GM18858 (cell line): ENCODE measurements around the gene GPC5.

Source experiments
- ATAC-seq: cut with Tn5 transposase; IDR thresholded peaks from one replicate; pipeline ENCODE4 v1.9.1; 2021; ENCODE audit not compliant: unreplicated experiment

The GPC5 gene

DNA sequence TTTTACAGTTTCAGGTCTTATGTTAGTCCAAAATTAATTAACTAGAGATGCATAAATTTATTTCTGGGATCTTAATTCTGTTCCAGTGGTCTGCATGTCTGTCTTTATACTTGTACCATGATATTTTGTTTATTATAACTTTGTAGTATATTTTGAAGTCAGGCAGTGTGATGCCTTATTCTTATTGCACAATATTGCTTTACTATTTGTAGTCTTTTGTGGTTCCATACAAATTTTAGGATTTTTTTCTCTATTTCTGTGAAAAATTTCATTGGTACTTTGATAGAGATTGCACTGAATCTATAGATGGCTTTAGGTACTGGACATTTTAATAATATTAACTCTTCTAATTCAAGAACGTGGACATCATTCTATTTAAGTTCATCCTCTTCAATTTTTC, 304.0 kb downstream of the GPC5 start:
- ATAC-seq: no peak

DNA sequence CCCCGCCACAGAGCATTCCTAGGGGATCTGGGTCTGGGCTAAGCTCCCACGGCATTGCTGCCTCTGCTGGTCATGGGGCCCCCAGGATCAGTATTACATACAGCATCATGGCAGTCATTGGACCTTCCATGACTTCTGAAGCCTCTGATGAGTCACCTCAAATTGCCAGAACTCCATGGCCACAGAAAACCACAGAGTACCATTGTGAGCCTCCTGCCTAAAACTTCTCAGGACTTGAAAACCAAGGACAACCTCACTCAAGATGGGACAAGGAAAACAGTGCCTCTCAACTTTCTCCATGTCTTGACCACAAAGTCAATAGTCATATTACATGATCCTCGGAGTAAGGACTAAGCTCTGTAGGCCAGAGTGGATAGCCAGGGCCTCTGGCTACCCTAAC, 306.0 kb downstream of the GPC5 start:
- ATAC-seq: no peak

DNA sequence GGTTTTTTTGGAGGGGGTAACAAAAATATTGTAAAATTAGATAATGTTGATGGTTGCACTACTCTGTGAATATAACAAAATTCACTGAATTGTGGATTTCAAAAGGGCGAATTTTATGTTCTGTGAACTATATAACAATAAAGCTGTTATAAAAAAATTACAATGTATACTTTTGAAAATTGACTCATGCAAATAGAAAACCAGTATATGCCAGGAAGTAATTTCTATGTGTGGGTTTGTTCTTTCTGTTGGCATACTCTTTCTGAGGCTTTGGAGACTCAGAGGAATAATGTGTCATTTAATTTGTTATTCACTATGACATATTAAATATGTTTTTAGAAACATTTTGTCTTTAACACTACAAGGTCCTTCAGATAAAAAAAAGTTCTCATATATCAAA, 310.1 kb downstream of the GPC5 start:
- ATAC-seq: no peak

DNA sequence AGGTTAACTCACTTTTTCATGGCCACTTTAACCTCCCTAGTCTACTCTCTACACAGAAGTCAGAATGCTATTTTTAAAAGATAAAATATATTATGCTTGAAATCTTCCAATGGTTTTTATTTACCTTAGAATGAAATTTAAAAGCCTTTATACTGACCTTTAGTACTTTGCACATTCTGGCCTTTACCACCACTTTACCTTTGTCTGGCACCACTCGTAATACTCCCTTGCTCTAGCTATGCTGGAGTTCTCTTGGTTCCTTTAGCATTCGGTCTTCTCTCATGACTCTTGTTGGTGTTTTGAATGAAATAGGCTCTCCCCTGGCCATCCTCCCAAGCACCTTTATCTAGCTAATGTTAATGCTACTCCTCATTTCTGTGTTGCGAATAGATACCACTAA, 310.8 kb downstream of the GPC5 start:
- ATAC-seq: no peak

DNA sequence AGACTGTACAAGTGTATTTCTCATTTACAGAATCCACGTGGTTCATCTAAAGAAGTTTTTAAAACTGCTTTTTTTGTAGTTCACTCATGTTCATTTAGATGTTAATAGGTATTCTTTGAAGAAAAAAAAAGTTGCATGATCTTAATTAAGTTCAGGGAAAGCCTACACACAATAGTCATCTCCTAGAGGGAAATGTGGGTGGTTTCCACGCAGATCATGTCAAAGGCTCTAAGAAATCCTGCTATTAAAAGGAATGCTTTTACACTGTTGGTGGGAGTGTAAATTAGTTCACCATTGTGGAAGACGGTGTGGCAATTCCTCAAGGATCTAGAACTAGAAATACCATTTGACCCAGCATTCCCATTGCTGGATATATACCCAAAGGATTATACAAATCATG, 312.3 kb downstream of the GPC5 start:
- ATAC-seq: no peak

DNA sequence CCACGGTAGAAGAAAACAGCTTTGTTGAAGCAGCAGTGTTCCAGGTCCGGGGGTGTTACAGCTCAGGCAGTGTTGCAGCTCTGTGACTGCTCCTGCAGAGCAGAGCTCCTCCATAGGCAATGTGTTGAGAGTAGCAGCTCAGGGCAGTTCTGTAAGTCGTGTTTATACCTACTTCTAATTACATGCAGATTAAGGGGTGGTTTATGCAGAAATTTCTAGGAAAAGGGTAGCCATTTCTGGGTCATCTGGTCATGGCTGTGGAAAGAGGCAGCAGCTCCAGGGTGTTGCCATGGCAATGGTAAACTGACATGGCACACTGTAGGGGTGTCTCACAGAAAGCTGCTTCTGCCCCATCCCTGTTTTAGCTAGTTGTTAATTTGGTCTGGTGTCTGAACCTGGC, 316.4 kb downstream of the GPC5 start:
- no peak for ATAC-seq

DNA sequence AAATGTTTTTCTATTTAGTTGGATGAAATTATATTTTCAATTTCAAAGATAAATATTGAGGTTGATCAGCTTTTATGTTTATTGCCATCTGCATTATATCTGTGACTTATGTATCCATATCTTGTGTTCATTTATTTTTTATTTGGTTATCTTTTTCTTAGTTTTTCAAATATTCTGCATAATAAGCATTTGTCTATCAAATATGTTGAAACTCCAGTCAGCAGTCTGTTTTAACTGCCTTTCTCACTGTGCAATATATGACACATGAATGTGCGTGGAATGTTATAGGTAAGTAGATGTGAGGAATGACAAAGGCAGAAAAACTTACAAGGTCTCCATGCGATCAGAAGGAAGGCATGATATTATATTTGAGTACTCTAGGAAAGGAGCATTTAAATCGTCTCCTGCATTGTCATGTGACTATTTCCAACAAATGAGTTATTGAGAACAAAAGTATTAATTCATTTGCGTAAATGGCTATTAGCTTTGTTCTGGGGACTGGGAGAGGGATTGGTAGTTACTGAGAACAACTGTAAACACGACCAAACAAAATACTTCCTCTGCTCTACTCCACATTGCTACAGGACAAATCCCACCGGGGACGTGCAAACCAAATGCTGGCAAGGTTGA, 318.1 kb downstream of the GPC5 start:
- ATAC-seq: no peak

DNA sequence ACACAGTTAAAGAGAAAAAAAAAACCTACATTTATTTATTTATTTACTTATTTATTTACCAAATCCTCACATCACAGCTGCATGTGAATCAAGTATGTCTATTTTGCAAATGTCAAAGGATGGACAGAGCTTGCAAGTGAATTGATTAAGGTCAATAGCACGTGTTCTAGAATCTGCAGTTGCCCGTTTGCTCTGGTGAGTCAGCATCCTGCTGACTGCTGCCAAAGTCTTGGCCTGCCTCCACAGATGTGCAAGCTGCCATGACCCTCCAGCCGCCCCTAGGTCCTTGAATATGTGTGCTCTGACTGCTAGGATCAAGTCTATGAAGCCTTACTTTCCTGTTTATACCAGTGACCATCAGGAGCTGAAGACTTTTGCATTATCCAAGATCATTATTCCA, 320.6 kb downstream of the GPC5 start:
- no peak for ATAC-seq

DNA sequence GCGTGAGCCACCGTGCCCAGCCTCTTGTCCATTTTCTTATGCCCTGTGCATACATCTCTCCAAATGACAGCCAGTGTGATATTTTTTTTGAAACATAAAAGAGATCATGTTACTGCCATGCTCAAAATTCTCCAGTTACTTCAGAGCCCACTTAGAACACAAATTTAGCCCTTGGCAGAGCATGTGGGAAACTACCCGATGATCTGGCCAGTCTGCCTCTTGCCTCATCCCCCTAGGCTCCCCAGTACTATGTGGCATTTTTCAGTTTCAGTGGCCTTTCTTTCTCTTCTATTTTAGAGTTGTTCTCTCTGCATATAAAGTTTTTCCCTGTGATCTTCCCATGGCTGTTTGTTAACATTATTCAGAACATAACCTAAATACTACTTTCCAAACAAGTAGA, 323.0 kb downstream of the GPC5 start:
- ATAC-seq: no peak

DNA sequence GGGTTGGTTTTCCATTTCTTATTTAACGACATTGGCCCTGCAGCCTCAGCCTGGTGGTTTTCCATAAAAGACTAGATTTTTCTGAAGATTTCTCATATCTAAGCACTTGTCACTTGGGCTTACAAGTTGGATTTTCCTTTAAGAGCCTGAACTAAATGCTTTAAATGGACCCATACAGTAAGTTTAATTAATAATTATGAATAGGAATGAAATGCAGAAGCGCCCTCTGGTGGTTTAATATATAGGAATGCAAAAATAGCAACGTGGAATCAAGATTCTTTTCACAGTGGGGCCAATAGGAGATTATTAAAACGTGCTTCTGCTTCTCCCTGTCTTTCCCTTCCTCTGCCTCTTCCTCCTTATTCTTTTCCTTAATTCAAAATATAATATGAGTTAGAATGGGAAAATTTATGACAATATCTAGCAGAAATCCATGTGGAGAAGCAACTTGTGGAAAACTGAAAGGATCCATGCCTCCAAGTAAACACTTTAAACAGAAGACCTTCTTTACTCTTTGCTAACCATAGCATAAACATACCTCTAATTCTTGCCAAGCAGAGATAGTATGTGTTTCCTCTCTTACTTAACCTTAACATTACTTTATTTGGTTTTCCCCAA, 324.0 kb downstream of the GPC5 start:
- ATAC-seq: no peak

DNA sequence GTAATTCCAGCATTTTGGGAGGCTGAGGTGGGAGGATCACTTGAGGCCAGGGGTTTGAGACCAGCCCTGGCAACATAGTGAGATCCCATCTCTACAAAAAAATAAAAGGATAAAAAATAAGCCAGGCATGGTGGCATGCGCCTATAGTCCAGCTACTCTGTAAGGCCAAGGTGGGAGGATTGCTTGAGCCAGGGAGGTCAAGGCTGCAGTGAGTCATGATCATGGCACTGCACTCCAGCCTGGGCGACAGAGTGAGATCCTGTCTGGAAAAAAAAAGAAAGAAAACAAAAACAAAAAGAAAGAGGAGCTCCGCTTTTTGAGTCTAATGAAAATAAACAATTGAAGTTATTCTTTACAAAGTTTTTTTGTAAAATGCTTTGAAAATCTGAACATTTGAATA, 326.2 kb downstream of the GPC5 start:
- no peak for ATAC-seq

DNA sequence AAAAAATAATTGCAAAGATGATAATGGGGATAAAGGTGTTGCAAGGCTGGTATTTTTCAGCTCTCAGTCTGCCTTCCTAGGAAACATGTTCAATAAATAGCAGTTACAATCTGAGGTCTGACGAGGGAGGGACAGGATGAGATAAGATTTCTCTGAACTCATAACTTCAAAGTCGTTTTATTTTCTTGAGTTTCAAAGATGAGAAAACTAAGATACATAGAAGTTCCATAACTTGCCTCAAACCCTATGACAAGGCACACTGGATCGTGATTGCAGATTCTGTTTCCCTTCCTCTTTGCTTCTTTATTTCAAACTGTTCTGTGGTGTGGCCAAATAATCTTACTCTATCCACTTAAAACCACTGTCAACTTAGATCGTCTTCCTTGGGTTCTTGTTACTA, 327.2 kb downstream of the GPC5 start:
- no peak for ATAC-seq

DNA sequence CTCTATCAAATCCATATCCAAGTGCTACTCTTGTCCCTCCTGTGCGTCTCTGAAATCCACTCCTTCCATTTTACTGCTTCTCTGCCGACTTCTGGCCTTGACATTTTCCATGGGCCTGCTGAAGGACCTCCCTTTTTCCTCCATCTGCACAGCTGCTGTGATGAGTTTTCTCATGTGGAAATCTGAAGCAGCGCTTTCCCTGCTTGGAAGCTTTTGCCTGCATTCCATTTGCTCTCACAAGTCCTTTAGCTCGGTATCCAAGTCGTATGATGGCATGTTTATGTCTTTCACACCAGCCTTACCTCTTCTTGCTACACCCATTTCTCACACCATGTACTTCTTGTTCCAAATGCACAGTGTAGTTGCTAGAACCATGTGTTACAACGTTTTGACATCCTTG, 328.2 kb downstream of the GPC5 start:
- no peak for ATAC-seq

DNA sequence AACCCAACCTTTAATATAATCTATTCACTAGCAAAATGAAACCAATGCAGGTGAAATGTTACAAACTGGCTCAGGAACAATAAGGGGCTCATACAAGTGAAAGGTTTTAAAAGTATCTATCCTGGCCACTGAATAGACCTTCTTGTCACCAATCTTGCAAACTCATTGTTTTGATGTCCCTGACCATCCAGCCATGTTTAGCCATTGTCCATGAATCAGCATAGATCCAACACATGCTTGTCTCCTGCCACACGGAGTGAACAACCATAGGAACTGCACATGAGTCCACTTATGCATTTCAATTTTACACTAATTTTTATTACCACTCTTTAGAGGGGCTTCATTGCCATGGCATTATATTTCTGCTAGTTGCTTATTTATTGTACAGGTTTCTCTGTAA, 331.4 kb downstream of the GPC5 start:
- ATAC-seq: no peak

DNA sequence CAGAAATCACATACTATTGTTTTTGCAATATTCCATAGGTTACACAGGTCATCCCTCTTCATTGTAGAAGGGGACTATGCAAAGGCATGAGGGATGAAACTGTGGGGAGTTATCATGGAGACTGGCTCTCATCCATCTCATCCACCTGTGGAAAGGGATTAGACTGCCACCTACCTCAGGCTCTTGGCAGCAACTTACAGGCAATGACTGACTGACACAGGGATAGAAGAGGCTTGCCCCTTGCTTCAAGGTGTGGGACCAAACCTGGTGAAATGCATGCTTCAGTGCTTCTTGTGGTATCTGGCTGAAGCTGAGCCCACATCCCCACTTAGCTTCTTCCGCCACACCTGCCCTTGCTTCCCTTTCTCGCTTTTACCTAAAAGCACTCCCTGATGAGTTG, 341.3 kb downstream of the GPC5 start:
- ATAC-seq: no peak

DNA sequence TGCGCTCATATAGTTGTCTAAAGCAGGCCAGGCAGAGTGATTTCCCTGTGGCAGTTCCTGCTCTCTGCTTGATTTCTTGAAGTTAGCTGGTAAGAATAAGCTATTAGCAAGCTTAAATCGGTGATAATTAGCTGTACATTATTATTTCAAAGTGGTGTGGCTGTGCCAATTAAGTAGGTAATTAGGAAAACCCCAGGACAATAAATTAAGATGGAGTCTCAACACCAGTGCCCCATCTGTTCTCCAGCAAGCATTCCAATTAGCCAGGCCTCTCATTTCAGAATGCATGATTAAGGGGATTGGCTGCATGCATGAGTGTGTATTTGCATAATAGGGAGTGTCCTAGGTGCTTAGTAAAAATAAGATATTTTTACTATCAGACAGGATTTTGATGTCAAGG, 342.3 kb downstream of the GPC5 start:
- no peak for ATAC-seq

DNA sequence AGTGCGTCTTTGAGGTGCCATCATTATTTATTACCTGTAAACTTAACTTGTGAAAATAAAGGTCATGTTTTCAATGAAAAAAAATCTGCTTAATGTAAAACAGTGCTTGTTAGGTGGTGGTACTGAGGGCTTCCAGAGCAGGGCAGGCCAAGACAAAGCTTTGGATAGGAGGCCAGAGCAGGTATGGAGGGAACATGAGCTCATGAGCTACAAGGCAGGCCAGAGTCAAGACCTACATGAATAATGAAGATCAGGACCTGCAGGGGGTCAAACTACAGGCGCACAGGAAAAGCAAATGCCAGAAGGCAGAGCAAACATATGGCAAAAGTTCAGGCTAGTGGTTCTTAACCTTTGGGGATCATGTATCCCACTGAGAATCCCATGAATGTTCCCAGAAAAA, 343.5 kb downstream of the GPC5 start:
- ATAC-seq: no peak

DNA sequence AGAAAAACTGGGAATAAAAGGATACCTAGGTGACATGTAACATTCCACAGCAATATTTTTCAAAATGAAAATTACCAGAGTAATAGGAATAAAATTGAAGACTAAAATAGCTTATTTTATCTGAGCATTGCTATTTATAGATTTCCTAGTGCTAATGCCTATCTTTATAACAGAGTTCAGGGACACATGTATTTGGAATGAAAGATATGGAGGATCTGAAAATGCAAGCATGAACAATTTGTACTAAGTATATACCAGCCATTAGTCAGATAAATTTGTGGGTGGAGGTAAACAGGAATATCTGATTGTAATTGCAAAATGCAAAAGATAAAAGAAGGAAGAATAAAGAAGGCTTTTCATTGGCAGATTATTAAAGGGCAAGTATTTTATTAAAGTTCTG, 345.9 kb downstream of the GPC5 start:
- ATAC-seq: no peak

DNA sequence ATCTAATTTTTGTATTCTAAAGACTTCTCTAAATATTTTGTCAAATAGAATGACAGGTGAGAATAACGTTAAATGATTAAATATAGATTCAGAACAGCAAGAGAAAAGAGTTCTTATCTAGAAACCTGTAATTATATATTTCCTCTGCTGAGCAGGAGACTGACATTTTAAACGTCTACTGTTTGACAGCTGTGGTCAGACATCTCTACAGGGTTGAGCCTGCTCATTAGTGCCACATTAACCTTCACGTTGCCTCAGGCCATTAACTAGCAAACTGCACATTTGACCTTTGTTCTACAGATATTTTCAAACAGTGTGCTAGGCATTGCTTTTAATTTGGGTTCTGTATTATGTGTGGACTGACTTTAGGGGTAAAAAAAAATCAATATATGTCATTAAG, 347.5 kb downstream of the GPC5 start:
- ATAC-seq: no peak

DNA sequence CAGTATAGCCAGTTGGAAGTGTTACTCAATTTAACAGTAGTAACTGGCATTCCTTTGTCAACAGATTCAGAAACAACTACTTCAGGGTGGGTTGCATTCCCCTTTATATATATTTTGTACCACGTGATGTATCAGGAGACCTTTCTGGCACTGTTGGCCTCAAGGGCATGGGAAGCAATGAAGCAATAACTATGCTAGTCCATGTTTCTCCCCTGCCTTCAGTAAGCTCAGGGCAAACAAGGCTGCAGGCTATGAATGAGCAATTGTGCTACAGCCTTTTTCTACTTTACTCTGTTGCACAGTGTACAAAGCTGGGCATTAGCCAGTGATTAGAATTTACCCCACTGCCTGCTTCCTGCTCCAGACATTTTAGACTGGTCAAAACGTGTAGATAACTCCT, 348.8 kb downstream of the GPC5 start:
- no peak for ATAC-seq

DNA sequence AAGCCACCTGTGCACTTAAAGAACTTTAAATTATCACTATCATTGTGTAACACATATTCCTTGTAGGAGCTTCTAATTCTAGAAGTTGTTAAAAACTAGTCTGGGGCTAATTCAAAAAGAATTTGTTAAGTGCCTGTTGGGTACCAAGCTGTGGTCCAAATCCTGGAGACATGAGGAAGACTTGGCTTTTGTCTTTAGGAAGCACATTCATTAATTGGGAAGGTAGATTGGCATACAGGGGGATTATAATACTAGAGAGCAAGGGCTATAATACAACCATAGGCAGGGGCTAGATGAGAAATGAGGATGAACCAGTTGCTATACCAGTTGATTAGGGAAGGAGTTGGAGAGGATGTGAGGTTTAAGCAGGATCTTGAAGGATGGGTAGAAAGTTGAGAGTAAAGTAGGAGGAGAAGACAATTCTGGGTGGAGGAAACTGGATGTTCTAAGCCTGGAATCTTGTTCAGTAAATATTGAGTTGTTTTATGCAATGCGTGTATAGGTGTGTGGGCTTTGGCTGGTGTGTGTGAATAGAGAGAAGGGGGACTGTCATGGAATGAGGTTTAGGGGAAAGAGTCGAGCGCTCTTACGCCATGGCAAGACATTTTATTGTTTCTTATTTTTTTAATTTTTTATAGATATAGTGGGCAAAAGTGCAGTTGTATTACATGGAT, 350.1 kb downstream of the GPC5 start:
- no peak for ATAC-seq

DNA sequence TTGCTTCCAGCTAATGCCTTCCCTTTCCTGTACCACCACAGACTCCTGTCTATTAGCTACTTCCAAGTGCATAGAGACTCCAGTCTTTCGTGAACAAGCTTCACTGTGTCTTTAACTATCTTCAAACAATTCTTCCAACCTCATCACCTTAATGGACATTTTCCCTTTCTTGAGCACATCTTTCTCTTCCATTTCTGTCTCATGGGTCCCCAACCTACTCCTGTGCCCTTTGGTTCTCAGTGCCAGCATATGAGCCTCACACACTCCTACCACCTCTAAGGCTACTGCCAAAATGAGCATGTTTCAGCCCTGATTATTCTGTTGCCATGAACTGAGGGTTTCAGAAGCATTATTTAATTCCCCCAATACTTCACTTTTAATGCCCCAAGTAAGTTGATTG, 360.3 kb downstream of the GPC5 start:
- ATAC-seq: no peak

DNA sequence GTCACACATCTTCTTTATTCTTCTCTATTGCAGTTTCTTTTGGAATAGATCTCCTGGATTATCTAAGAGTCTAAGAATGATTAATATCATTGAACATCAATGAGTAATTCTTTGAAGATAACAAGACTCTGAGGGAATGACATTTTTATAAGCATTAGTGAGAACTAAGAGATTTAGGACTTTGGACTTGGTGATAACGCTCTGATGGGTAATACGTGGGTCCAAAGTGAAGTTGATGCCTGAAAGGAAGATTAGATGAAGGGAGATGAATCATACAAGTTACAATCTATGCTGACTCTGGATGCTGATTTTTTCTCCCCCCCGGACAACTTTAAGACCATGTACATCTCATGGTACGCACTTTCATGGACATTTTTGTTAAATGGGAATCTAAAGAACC, 364.5 kb downstream of the GPC5 start:
- ATAC-seq: no peak
